H54 (cell line): ENCODE results near the gene ITCH.
"Not testable (repeated sequence)": the region's sequence is repeated elsewhere in the genome, so short reads cannot be mapped to it uniquely, and the experiment has no call there.

Experiments used
- DNase-seq: peaks from one replicate; pipeline ENCODE4 v3.0.0; 2011; ENCODE audit warnings: low spot score, mixed read lengths; ENCODE audit not compliant: insufficient read length
- FAIRE-seq: peaks from 3 replicates; lab custom pipeline; 2011; peaks lifted over from hg19 to GRCh38; lab: Jason Lieb, UNC
- POLR2A ChIP-seq: IDR thresholded peaks from 2 replicates; pipeline ENCODE4 v1.6.1; 2011; ENCODE audit warnings: low read depth, mild to moderate bottlenecking, low read length

ITCH gene

GRCh38 chr20:34407962-34408474 is 44.9 kb downstream of the ITCH start:
- no peak for FAIRE-seq

GRCh38 chr20:34410336-34410735 is 47.3 kb downstream of the ITCH start:
- TF ChIP-seq POLR2A = no peak
- DNase-seq (no peak), FAIRE-seq (no peak)

More at GRCh38 chr20:34407962-34408474, 44.9 kb downstream of the ITCH start:
- DNase-seq = no peak
- TF ChIP-seq POLR2A = no peak

GRCh38 chr20:34412453-34412852 is 49.4 kb downstream of the ITCH start:
- FAIRE-seq (no peak), DNase-seq (no peak)
- TF ChIP-seq POLR2A = no peak

GRCh38 chr20:34414525-34414924 is 51.5 kb downstream of the ITCH start:
- not testable (repeated sequence) for FAIRE-seq, DNase-seq

GRCh38 chr20:34415079-34415478 is 52.0 kb downstream of the ITCH start:
- no peak for DNase-seq
- no peak for FAIRE-seq
- no peak for TF ChIP-seq POLR2A

GRCh38 chr20:34420146-34420545 is 57.1 kb downstream of the ITCH start:
- FAIRE-seq = no peak
- no peak for TF ChIP-seq POLR2A
- no peak for DNase-seq

- no peak for TF ChIP-seq POLR2A
- FAIRE-seq (no peak), DNase-seq (no peak)
Measured at GRCh38 chr20:34420975-34421374, 57.9 kb downstream of the ITCH start.

- TF ChIP-seq POLR2A = no peak
- DNase-seq = no peak
- no peak for FAIRE-seq
Measured at GRCh38 chr20:34421766-34422466, 58.8 kb downstream of the ITCH start.

- not testable (repeated sequence) for FAIRE-seq
Measured at GRCh38 chr20:34425032-34425690, 62.1 kb downstream of the ITCH start.

GRCh38 chr20:34426026-34426425 is 63.0 kb downstream of the ITCH start:
- FAIRE-seq = no peak
- DNase-seq = no peak
- no peak for TF ChIP-seq POLR2A

More at GRCh38 chr20:34425032-34425690, 62.1 kb downstream of the ITCH start:
- not testable (repeated sequence) for DNase-seq

- FAIRE-seq (no peak), DNase-seq (no peak)
- no peak for TF ChIP-seq POLR2A
Measured at GRCh38 chr20:34427331-34427730, 64.3 kb downstream of the ITCH start.

- no peak for FAIRE-seq
- no peak for DNase-seq
- TF ChIP-seq POLR2A = no peak
Measured at GRCh38 chr20:34427784-34428183, 64.7 kb downstream of the ITCH start.

- DNase-seq (no peak), FAIRE-seq (no peak)
- TF ChIP-seq POLR2A = no peak
Measured at GRCh38 chr20:34431168-34431567, 68.1 kb downstream of the ITCH start.

- not testable (repeated sequence) for DNase-seq, FAIRE-seq
Measured at GRCh38 chr20:34432663-34433062, 69.6 kb downstream of the ITCH start.

GRCh38 chr20:34433391-34433790 is 70.3 kb downstream of the ITCH start:
- no peak for DNase-seq
- FAIRE-seq = no peak
- TF ChIP-seq POLR2A = no peak
